Heart right ventricle (tissue), 16 donors: ENCODE measurements around the gene NPHP4. TPM values are rescaled to one million over a fixed set of nuclear protein-coding genes. Genes with fewer than 3 reads are reported as not detected.

Source experiments
- ATAC-seq, 8 donors: fragments of 200-7000 bp; cut with Tn5 transposase; one replicate each; pipeline ENCODE4 v1.9.1; 2020; ENCODE audit warnings: mild to moderate bottlenecking in 8 of 8, moderate library complexity in 8 of 8, moderate number of reproducible peaks in 1 of 8
- DNase-seq, 2 donors: peaks; one replicate each; pipeline ENCODE4 v3.0.0-alpha.2; 2020
- H3K27ac ChIP-seq, 10 donors: fragments of 200-600 bp; sonication (generic) in 2 of 10; one replicate each; pipeline versions ENCODE4 v1.5.0 to v1.8.0; 2020 to 2022; ENCODE audit warnings: mild to moderate bottlenecking in 3 of 10
- H3K27me3 ChIP-seq, 7 donors: fragments of 200-600 bp; one replicate each; pipeline ENCODE4 v1.8.0; 2021 to 2022; ENCODE audit warnings: mild to moderate bottlenecking in 2 of 7
- H3K36me3 ChIP-seq, 9 donors: fragments of 200-600 bp; sonication (generic) in 1 of 9; one replicate each; pipeline versions ENCODE4 v1.5.0 to v1.8.0; 2020 to 2022; ENCODE audit warnings: mild to moderate bottlenecking in 2 of 9
- H3K4me1 ChIP-seq, 9 donors: fragments of 200-600 bp; sonication (generic) in 1 of 9; one replicate each; pipeline versions ENCODE4 v1.5.0 to v1.8.0; 2020 to 2022; ENCODE audit warnings: mild to moderate bottlenecking in 4 of 9
- H3K4me3 ChIP-seq, 10 donors: fragments of 200-600 bp; sonication (generic) in 2 of 10; one replicate each; pipeline versions ENCODE4 v1.5.0 to v1.8.0; 2020 to 2022; ENCODE audit warnings: mild to moderate bottlenecking in 7 of 10, moderate library complexity in 2 of 10
- H3K9me3 ChIP-seq, 11 donors: fragments of 200-600 bp in 10 of 11; sonication (generic) in 2 of 11; one replicate each; pipeline versions ENCODE4 v1.5.0 to v1.8.0; 2013 to 2022; ENCODE audit warnings: mild to moderate bottlenecking in 2 of 11, control low read depth in 1 of 11, moderate library complexity in 1 of 11
- WGBS, 2 donors: extraction: QIAGEN DNeasy Blood & Tissue Kit; methylation state at CpG; one replicate each; pipeline ENCODE4 v1.1.7; 2013; ENCODE audit warnings: inconsistent platforms in 1 of 2; 5-methylcytosine and 5-hydroxymethylcytosine counted together
- intact Hi-C, 10 donors: fragments of 100-400 bp; cut with DNase I; formaldehyde crosslinking; loops; one replicate each; pipeline versions ENCODE4 v1.11.1 to v1.14.2; 2022
- polyA plus RNA-seq, 2 donors: library from polyadenylated mRNA; stranded (reverse); fragments of 200-250 nt; gene quantifications; one replicate each; pipeline ENCODE4 v1.2.3, GENCODE V29; 2013
- total RNA-seq, 10 donors: library from RNA; stranded (reverse); fragmentation: NEBNext Ultra II Directional in 3 of 10; extraction: Animal tissue kit (Norgen Biotek cat#: 25700) in 3 of 10; gene quantifications; one replicate each; pipeline versions ENCODE4 v1.2.1 to v1.2.4, GENCODE V29; 2021 to 2023
- TF ChIP-seq, protein P1 (sequence below), 9 donors: fragments of 200-600 bp; sonication (generic) in 2 of 9; IDR thresholded peaks; one replicate each; pipeline versions ENCODE4 v1.5.0 to v1.8.0; 2021 to 2022; ENCODE audit warnings: antibody characterized with exemption in 9 of 9, mild to moderate bottlenecking in 5 of 9, moderate library complexity in 1 of 9
- donor health status: Arrhythmogenic right ventricular cardiomyopathy.
- donor health status: ischemic (EF 13 %, LVEDD 7.1; RV severe dilation, severe dysfunction).
- donor health status: healthy with polysubstance abuse.
- donor health status: DM: no; HTN: yes; CAD: no.
- donor health status: DM: no; HTN: no; CAD: no.
- donor health status: ischemic (EF 25% LVEDD 6.9; RV normal size, moderate dysfunction).
- donor health status: ischemic (EF 25% LVEDD 5.7; RV mildly dilated, moderate dysfunction).
- donor health status: healthy.
- donor health status: DM: yes; HTN: yes; CAD: no.
- donor health status: Ischemic cardiomyopathy.
- donor health status: ischemic (EF 35%, LVEDD 5.7; RV mildly dilated, moderate dysfunction).
- donor health status: nonischemic (EF 11% LVEDD 7.7; RV severe dilation, severe dysfunction).
- donor health status: DM: yes; HTN: yes; CAD: no.
- donor health status: PGD.
- donor health status: ischemic (EF 29% LVEDD 5.4; RV normal size, mild dysfunction).
- donor health status: nonischemic (EF 23%, LVEDD 6.1; RV moderate dilation, normal function).

Gene NPHP4
- total and polyA plus RNA-seq, 12 donors: 2.4 to 5.7 (median 3.3) TPM

GRCh38 chr1:5993556-5994491 is 1.6 kb upstream of the NPHP4 start:
- H3K4me1 ChIP-seq: peaks cover 6 to 35% (median 19%) of the 10 kb centered on the region in 9 donors
- ATAC-seq (no peak), DNase-seq (peak in 1 of 2 donors; percentile 17)
- H3K27me3 ChIP-seq: no peaks in the 10 kb centered on the region
- TF ChIP-seq, protein P1, sequence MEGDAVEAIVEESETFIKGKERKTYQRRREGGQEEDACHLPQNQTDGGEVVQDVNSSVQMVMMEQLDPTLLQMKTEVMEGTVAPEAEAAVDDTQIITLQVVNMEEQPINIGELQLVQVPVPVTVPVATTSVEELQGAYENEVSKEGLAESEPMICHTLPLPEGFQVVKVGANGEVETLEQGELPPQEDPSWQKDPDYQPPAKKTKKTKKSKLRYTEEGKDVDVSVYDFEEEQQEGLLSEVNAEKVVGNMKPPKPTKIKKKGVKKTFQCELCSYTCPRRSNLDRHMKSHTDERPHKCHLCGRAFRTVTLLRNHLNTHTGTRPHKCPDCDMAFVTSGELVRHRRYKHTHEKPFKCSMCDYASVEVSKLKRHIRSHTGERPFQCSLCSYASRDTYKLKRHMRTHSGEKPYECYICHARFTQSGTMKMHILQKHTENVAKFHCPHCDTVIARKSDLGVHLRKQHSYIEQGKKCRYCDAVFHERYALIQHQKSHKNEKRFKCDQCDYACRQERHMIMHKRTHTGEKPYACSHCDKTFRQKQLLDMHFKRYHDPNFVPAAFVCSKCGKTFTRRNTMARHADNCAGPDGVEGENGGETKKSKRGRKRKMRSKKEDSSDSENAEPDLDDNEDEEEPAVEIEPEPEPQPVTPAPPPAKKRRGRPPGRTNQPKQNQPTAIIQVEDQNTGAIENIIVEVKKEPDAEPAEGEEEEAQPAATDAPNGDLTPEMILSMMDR (IDR thresholded peaks at IDR 0.05): no peak
- 42 to 45% methylated on average over 29 of the region's 29 CpGs for WGBS, 2 donors
- H3K4me3 ChIP-seq: peak overlapping the region in 8 of 10 donors; percentile 75 to 92 (median 84)
- intact Hi-C loops: loop anchor here in 1 of 10 donors (5.0 kb wide), 1 partner anchor 213 kb away; the partner anchor contains the start of gene RNF207
- H3K27ac ChIP-seq: peak overlapping the region in 1 of 10 donors; percentile 96
- H3K9me3 ChIP-seq: no peaks in the 10 kb centered on the region
- H3K36me3 ChIP-seq: no peaks in the 10 kb centered on the region

- intact Hi-C loops: loop anchor here in 1 of 10 donors (5.0 kb wide), 1 partner anchor 214 kb away; the partner anchor contains the start of gene RNF207
- no peak for ATAC-seq
- peak in 1 of 2 donors; percentile 22 for DNase-seq
- peaks cover 6 to 35% (median 19%) of the 10 kb centered on the region in 9 donors for H3K4me1 ChIP-seq
- TF ChIP-seq, protein P1 (IDR thresholded peaks at IDR 0.05): no peak
- H3K27me3 ChIP-seq: no peaks in the 10 kb centered on the region
- H3K27ac ChIP-seq: peak overlapping the region in 5 of 10 donors; percentile 44 to 96 (median 88)
- H3K36me3 ChIP-seq: no peaks in the 10 kb centered on the region
- H3K9me3 ChIP-seq: no peaks in the 10 kb centered on the region
- H3K4me3 ChIP-seq: peak overlapping the region; percentile 43 to 92 (median 80)
- 1% methylated on average over 45 to 49 of the region's 49 CpGs for whole genome bisulfite sequencing, 2 donors
Measured at GRCh38 chr1:5992814-5993555, 760 bp upstream of the NPHP4 start.

DNA sequence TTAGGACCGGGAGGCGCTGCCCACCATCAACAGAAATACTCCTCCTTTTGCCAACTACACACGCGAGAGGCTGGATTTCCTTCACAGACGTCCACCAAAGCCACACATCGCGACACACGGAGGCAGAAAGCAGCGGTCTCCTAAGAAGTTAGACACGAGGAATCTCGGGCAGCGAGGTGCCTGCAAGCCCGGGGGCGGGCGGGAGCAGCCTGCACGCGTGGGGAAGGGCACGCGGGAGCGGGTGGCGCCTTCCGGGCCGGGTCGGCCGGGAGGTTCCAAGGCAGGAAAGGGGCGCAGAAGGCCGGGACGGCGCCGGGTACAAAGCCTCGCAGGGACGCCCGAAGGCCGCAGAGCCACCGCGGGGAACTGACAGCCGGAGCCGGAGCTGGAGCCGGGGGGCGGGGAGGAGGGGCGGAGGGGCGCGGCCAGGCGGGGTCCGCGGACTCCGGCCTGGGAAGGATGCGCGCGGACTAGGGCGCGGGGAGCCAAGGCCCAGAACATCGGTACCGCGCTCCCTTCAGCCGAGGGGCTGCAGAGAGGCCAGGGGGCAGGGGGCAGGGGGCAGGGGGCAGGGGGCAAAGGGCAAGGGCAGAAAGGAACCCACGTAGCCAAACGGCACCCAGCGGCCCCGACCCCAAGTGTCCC is 722 bp downstream of the NPHP4 start:
- Histone ChIP-seq H3K4me1 (peaks cover 6 to 35% (median 19%) of the 10 kb centered on the region in 9 donors), H3K27me3 (no peaks in the 10 kb centered on the region), H3K27ac (peak overlapping the region; percentile 55 to 96 (median 92)), H3K36me3 (no peaks in the 10 kb centered on the region), H3K9me3 (no peaks in the 10 kb centered on the region), H3K4me3 (peak overlapping the region; percentile 43 to 92 (median 80))
- peak in 1 of 2 donors; percentile 55 for DNase-seq
- intact Hi-C loops: loop anchor here in 1 of 10 donors (5.0 kb wide), 1 partner anchor 216 kb away; the partner anchor contains the start of gene RNF207
- WGBS, 2 donors: 0% methylated on average over 42 to 60 of the region's 60 CpGs
- TF ChIP-seq, protein P1 (IDR thresholded peaks at IDR 0.05): no peak
- peak in 7 of 8 donors; percentile 2 to 55 (median 41) for ATAC-seq
